Stomach (tissue), 9 donors: Measurements from ENCODE around the gene LYPD6. TPM values are rescaled to one million over a fixed set of nuclear protein-coding genes. Genes with fewer than 3 reads are reported as not detected.

Experiments used
- DNase-seq, 2 donors: peaks; one replicate each; pipeline versions ENCODE4 v3.0.0 to v3.0.0-alpha.2; 2013 to 2019
- H3K27ac ChIP-seq, 5 donors: fragments of 200-600 bp in 4 of 5; sonication (generic) in 4 of 5; one replicate each; pipeline ENCODE4 v1.5.1; 2013 to 2019; ENCODE audit warnings: mild to moderate bottlenecking in 1 of 5, moderate library complexity in 1 of 5
- H3K27me3 ChIP-seq, 3 donors: fragments of 200-600 bp; sonication (generic); one replicate each; pipeline ENCODE4 v1.5.1; 2017 to 2019; ENCODE audit warnings: mixed run types in 1 of 3
- H3K36me3 ChIP-seq, 4 donors: fragments of 200-600 bp; sonication (generic); 1 replicate in 3 of 4; 2 replicates in 1 of 4; pipeline ENCODE4 v1.5.1; 2016 to 2019
- H3K4me1 ChIP-seq, 4 donors: fragments of 200-600 bp; sonication (generic); one replicate each; pipeline ENCODE4 v1.5.1; 2016 to 2019
- H3K4me3 ChIP-seq, 4 donors: fragments of 200-600 bp; sonication (generic) in 3 of 4; one replicate each; pipeline ENCODE4 v1.5.1; 2016 to 2019; ENCODE audit warnings: mild to moderate bottlenecking in 1 of 4
- H3K9me3 ChIP-seq, 4 donors: fragments of 200-600 bp; sonication (generic); one replicate each; pipeline ENCODE4 v1.5.1; 2016 to 2019
- EP300 ChIP-seq: sonication (generic); formaldehyde crosslinking; IDR thresholded peaks from one replicate; pipeline ENCODE4 v1.6.1; 2017; ENCODE audit warnings: antibody characterized with exemption
- WGBS, 5 donors: extraction: QIAGEN DNeasy Blood & Tissue Kit in 3 of 5; methylation state at CpG; one replicate each; pipeline versions ENCODE4 v1.1.5 to v1.1.7; 2013 to 2018; 5-methylcytosine and 5-hydroxymethylcytosine counted together
- intact Hi-C: fragments of 100-400 bp; cut with DNase I; formaldehyde crosslinking; loops from one replicate; pipeline ENCODE4 v1.15.1; 2023; ENCODE audit warnings: low total_unique reads
- polyA plus RNA-seq, 3 donors: library from polyadenylated mRNA; stranded (reverse); fragments of 200-250 nt; gene quantifications; one replicate each; pipeline ENCODE4 v1.2.3, GENCODE V29; 2013
- total RNA-seq, 5 donors: library from RNA; depleted of rRNA; stranded (reverse); fragments of >200 nt; gene quantifications; one replicate each; pipeline versions ENCODE4 v1.1.0 to v1.2.3, GENCODE V29; 2014 to 2016
- TF ChIP-seq, protein P1 (sequence below), 7 experiments: fragments of 450-650 bp in 4 of 7; fragments of 200-600 bp in 3 of 7; sonication (generic) in 3 of 7; IDR thresholded peaks; one replicate each; pipeline ENCODE4 v1.5.1; 2016 to 2019; ENCODE audit warnings: antibody characterized with exemption in 7 of 7, control low read depth in 2 of 7, mild to moderate bottlenecking in 1 of 7
- donor health status: healthy with polysubstance abuse.
- donor health status: Bipolar disorder and iron deficiency.
- donor health status: healthy.

Gene LYPD6
- total and polyA plus RNA-seq, 8 donors, result 0.45 to 9.7 (median 2.6) TPM; not detected in 2

DNA sequence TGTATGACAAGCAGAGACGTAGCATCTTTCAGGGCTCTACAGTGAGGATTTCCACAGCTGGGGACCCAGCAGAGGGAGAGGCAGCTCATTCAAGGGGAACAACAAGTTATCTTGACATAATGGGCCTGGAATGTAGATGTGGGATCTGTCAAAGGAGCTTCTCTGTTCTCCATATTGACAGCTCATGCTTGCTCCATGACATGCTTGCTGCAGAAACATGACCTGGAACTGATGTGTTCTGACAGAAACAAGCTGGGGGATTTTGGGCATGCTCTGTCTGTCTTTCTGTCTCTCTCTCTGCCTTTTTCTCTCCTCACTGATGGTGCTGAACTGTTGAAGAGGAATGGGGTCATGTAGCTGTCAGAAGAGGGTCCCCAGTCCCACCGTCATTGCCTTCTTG, 177.6 kb downstream of the LYPD6 start:
- no peak for DNase-seq
- peaks cover 0 to 3% (median 0%) of the 10 kb centered on the region in 4 donors for H3K4me1 ChIP-seq
- no peaks in the 10 kb centered on the region for H3K9me3 ChIP-seq
- 74 to 95% (median 88%) methylated on average over 2 of the region's 2 CpGs for WGBS, 5 donors
- no peak overlapping the region for H3K4me3 ChIP-seq
- intact Hi-C loops, result no loop called here
- no peak for TF ChIP-seq EP300
- H3K27me3 ChIP-seq, result no peaks in the 10 kb centered on the region
- H3K27ac ChIP-seq, result no peak overlapping the region
- H3K36me3 ChIP-seq, result no peaks in the 10 kb centered on the region

DNA sequence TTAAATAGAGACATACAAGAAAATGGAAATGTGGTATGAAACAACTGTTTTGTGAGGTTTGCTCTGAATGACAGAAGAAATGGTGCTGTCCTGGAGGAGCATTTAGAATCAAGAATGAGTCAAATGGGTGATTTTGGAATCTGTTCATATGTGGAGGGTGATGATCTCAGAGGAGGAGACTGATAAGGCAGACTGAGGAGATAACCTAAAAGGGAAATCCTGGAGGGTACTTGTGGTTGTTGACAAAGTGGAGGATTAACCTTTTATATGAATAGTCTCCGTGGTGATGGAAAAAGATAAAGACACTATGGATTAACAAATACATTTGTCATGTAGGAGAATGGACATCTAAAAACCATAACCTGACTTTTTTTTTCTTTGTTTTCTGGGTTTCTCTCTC, 183.1 kb downstream of the LYPD6 start:
- WGBS, 5 donors, result 19 to 43% (median 27%) methylated on average over 1 of the region's 1 CpG
- DNase-seq, result no peak
- intact Hi-C loops, result no loop called here
- Histone ChIP-seq H3K4me3 (no peak overlapping the region), H3K27ac (no peak overlapping the region), H3K36me3 (no peaks in the 10 kb centered on the region), H3K9me3 (no peaks in the 10 kb centered on the region), H3K4me1 (no peaks in the 10 kb centered on the region), H3K27me3 (no peaks in the 10 kb centered on the region)
- TF ChIP-seq, protein P1, sequence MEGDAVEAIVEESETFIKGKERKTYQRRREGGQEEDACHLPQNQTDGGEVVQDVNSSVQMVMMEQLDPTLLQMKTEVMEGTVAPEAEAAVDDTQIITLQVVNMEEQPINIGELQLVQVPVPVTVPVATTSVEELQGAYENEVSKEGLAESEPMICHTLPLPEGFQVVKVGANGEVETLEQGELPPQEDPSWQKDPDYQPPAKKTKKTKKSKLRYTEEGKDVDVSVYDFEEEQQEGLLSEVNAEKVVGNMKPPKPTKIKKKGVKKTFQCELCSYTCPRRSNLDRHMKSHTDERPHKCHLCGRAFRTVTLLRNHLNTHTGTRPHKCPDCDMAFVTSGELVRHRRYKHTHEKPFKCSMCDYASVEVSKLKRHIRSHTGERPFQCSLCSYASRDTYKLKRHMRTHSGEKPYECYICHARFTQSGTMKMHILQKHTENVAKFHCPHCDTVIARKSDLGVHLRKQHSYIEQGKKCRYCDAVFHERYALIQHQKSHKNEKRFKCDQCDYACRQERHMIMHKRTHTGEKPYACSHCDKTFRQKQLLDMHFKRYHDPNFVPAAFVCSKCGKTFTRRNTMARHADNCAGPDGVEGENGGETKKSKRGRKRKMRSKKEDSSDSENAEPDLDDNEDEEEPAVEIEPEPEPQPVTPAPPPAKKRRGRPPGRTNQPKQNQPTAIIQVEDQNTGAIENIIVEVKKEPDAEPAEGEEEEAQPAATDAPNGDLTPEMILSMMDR (IDR thresholded peaks at IDR 0.05), result no peak
